Measurements from ENCODE around the gene ABHD16A. TPM values are rescaled to one million over a fixed set of nuclear protein-coding genes. Genes with fewer than 3 reads are reported as not detected.

ABHD16A gene
- total RNA-seq, 2 experiments from 2014 or later: 28.6 to 32.7 TPM

GRCh38 chr6:31715022-31715958 is 12.2 kb upstream of the ABHD16A start, which contains the start of gene LY6G6D:
LY6G6D (plus strand) TSS chr6:31715348; CDS start chr6:31715356, 8 bp downstream.
- intact Hi-C loops (cut with micrococcal nuclease; ENCODE audit: unreplicated experiment): no loop called here
- Histone ChIP-seq H3K4me3 (ENCODE audit: low read depth, low read length, poor library complexity, severe bottlenecking) (no peak within 1 kb of the TSS), H2AFZ (ENCODE audit: low read length) (no peak within 1 kb of the TSS), H3K9me2 (ENCODE audit: insufficient read depth, low read length) (no peaks in the 10 kb centered on the region), H3K4me1 (ENCODE audit: insufficient read depth, low read length, poor library complexity, severe bottlenecking) (peaks cover 9% of the 10 kb centered on the region), H3K79me2 (ENCODE audit: insufficient read depth, low read depth, low read length) (no peaks in the 10 kb centered on the region), H3K27ac (ENCODE audit: low read depth, low read length, poor library complexity, severe bottlenecking) (no peak within 1 kb of the TSS), H4K20me1 (ENCODE audit: insufficient read depth, low read length) (no peaks in the 10 kb centered on the region), H3K36me3 (ENCODE audit: insufficient read depth, low read length) (no peaks in the 10 kb centered on the region), H3K9me3 (ENCODE audit: low read length) (no peaks in the 10 kb centered on the region), H3K4me2 (ENCODE audit: low read length) (no peak within 1 kb of the TSS)
- ChIA-PET CTCF (ENCODE audit: unreplicated experiment) (no interaction called here), POLR2A (interaction anchor here (1.0 to 1.7 kb wide), 2 partner anchors 10 to 25 kb away, joined by 3 to 7 read pairs; no protein-coding TSS in a partner anchor)
- no TSS peak for BruUV-seq (replicated peaks)
- no peak for DNase-seq (ENCODE audit: low spot score)
- TF ChIP-seq CTCF (conservative IDR thresholded peaks at IDR 0.05; ENCODE audit: low read length) (no peak), EZH2phosphoT487 (IDR thresholded peaks at IDR 0.05; ENCODE audit: borderline replicate concordance, low read depth, low read length) (no peak)

GRCh38 chr6:31713991-31714684 is 11.0 kb upstream of the ABHD16A start:
- Histone ChIP-seq H3K27ac (ENCODE audit: low read depth, low read length, poor library complexity, severe bottlenecking) (no peak overlapping the region), H3K36me3 (ENCODE audit: insufficient read depth, low read length) (no peaks in the 10 kb centered on the region), H3K9me3 (ENCODE audit: low read length) (no peaks in the 10 kb centered on the region), H2AFZ (ENCODE audit: low read length) (no peak overlapping the region), H3K79me2 (ENCODE audit: insufficient read depth, low read depth, low read length) (no peaks in the 10 kb centered on the region), H4K20me1 (ENCODE audit: insufficient read depth, low read length) (no peaks in the 10 kb centered on the region), H3K4me2 (ENCODE audit: low read length) (no peak overlapping the region), H3K4me3 (ENCODE audit: low read depth, low read length, poor library complexity, severe bottlenecking) (no peak overlapping the region), H3K9me2 (ENCODE audit: insufficient read depth, low read length) (no peaks in the 10 kb centered on the region), H3K4me1 (ENCODE audit: insufficient read depth, low read length, poor library complexity, severe bottlenecking) (peaks cover 10% of the 10 kb centered on the region)
- no peak for DNase-seq (ENCODE audit: low spot score)
- no TSS peak for BruUV-seq (replicated peaks)
- ChIA-PET CTCF (ENCODE audit: unreplicated experiment) (interaction anchor here (0.5 kb wide), 1 partner anchor 121 kb away, joined by 7 read pairs; no protein-coding TSS in a partner anchor), POLR2A (interaction anchor here (0.5 to 1.7 kb wide), 5 partner anchors 11 to 24 kb away, joined by 3 to 7 read pairs (median 3); no protein-coding TSS in a partner anchor)
- intact Hi-C loops (cut with micrococcal nuclease; ENCODE audit: unreplicated experiment): no loop called here
- TF ChIP-seq EZH2phosphoT487 (IDR thresholded peaks at IDR 0.05; ENCODE audit: borderline replicate concordance, low read depth, low read length): no peak
- no peak for TF ChIP-seq CTCF (conservative IDR thresholded peaks at IDR 0.05; ENCODE audit: low read length)

Data from OCI-LY7 (cell line).